Measurements from ENCODE around the gene PCSK4. TPM values are rescaled to one million over a fixed set of nuclear protein-coding genes. Genes with fewer than 3 reads are reported as not detected.
"Not testable (repeated sequence)": the region's sequence is repeated elsewhere in the genome, so short reads cannot be mapped to it uniquely, and the experiment has no call there.

The PCSK4 gene
- total and polyA plus RNA-seq, 2 of the 4 experiments (the other 2 are of a cell fraction), result 0.72 to 1.7 TPM

- no peak for TF ChIP-seq CTCF (conservative IDR thresholded peaks at IDR 0.05; ENCODE audit: low read depth, low read length)
- TF ChIP-seq, protein P1, sequence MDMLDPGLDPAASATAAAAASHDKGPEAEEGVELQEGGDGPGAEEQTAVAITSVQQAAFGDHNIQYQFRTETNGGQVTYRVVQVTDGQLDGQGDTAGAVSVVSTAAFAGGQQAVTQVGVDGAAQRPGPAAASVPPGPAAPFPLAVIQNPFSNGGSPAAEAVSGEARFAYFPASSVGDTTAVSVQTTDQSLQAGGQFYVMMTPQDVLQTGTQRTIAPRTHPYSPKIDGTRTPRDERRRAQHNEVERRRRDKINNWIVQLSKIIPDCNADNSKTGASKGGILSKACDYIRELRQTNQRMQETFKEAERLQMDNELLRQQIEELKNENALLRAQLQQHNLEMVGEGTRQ (IDR thresholded peaks at IDR 0.05; ENCODE audit: low read depth, low read length), result no peak
- no peaks in the 10 kb centered on the region for H3K9me3 ChIP-seq (ENCODE audit: control insufficient read depth, insufficient read depth, low read length)
- H4K20me1 ChIP-seq (ENCODE audit: insufficient read depth, low read length), result no peaks in the 10 kb centered on the region; the same call in 1 of the 2 replicates
- dilution Hi-C loops (cut with HindIII; ENCODE audit: low sequenced_read_pairs, unreplicated experiment), result no loop called here
- H3K36me3 ChIP-seq (ENCODE audit: control insufficient read depth, insufficient read depth, low read length), result no peaks in the 10 kb centered on the region
- CTCF ChIA-PET, result no interaction called here
- H3K18ac ChIP-seq (ENCODE audit: low read depth, low read length), result no peak overlapping the region
- H2AK5ac ChIP-seq (ENCODE audit: low read depth, low read length), result no peak overlapping the region
- no peak overlapping the region for H4K5ac ChIP-seq (ENCODE audit: low read depth, low read length)
- no peak overlapping the region for H3K9ac ChIP-seq (ENCODE audit: low read depth, low read length)
- peaks cover 3% of the 10 kb centered on the region for H3K27me3 ChIP-seq (ENCODE audit: control insufficient read depth, insufficient read depth, low read length)
- no peak overlapping the region for H3K23ac ChIP-seq (ENCODE audit: low read depth, low read length)
- H4K91ac ChIP-seq (ENCODE audit: insufficient read depth, low read depth, low read length), result no peak overlapping the region
- no peaks in the 10 kb centered on the region for H3K4me1 ChIP-seq (ENCODE audit: control insufficient read depth, insufficient read depth, low read length)
- BruUV-seq (replicated peaks), result no TSS peak
- no peak overlapping the region for H4K8ac ChIP-seq (ENCODE audit: low read depth in 2 of 2, low read length in 2 of 2)
- POLR2A ChIA-PET (ENCODE audit: unreplicated experiment), result no interaction called here
- DNase-seq, result no peak
- no peak overlapping the region for H2BK20ac ChIP-seq (ENCODE audit: low read depth, low read length)
- intact Hi-C loops (cut with micrococcal nuclease), result no loop called here
- no peak overlapping the region for H3K27ac ChIP-seq (ENCODE audit: insufficient read depth, low read length)
- H3K4me3 ChIP-seq (ENCODE audit: insufficient read depth, low read depth, low read length), result no peak overlapping the region
- no peak overlapping the region for H2AFZ ChIP-seq (replicated peaks; ENCODE audit: low read length, poor library complexity)
- H3K14ac ChIP-seq (replicated peaks; ENCODE audit: low read depth, low read length), result no peak overlapping the region
- 77% methylated on average over 7 of the region's 11 CpGs; no CpG with 5 or more reads in 1 of the 2 experiments for WGBS, 2 experiments (ENCODE audit: extremely low coverage in 2 of 2, insufficient read length in 1 of 2)
- H2AK9ac ChIP-seq (replicated peaks; ENCODE audit: low read depth, low read length, poor library complexity), result no peak overlapping the region
- H3K56ac ChIP-seq (ENCODE audit: extremely low read depth, insufficient read depth, low read length), result no peak overlapping the region
- H2BK15ac ChIP-seq (ENCODE audit: low read depth, low read length), result no peak overlapping the region
- H2BK5ac ChIP-seq (ENCODE audit: low read depth, low read length, poor library complexity, severe bottlenecking), result no peak overlapping the region
- no peaks in the 10 kb centered on the region for H3K79me1 ChIP-seq (ENCODE audit: low read depth in 1 of 2, low read length in 2 of 2)
- in situ Hi-C loops (cut with MboI; ENCODE audit: low sequenced_read_pairs), result loop anchor here (25.0 kb wide), 1 partner anchor 256 kb away; no protein-coding TSS in a partner anchor
- no peak overlapping the region for H2BK120ac ChIP-seq (ENCODE audit: low read depth, low read length)
- ATAC-seq (ENCODE audit: low read depth), result no peak
- H3K9me1 ChIP-seq (ENCODE audit: insufficient read depth, low read length), result no peaks in the 10 kb centered on the region
- H3K4me2 ChIP-seq (ENCODE audit: low read depth, low read length), result no peak overlapping the region
- no peak overlapping the region for H3K4ac ChIP-seq (ENCODE audit: low read depth, low read length)
These were observed 41.4 kb upstream of the PCSK4 start for GRCh38 chr19:1531587-1531986.

DNA sequence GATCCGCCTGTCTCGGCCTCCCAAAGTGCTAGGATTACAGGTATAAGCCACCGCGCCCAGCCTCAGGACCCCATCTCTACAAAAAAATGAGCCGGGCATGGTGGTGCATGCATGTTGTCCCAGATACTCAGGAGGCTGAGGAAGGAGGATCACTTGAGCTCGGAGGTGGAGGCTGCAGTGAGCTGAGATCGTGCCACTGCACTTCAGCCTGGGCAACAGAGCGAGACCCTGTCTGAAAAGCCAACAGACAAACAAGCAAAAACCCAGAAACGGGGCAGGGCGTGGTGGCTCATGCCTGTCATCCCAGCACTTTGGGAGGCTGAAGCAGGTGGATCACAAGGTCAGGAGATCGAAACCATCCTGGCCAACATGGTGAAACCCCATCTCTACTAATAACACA is 40.7 kb upstream of the PCSK4 start:
- H3K4me3 ChIP-seq (ENCODE audit: insufficient read depth, low read depth, low read length); ATAC-seq (ENCODE audit: low read depth); H3K9me3 ChIP-seq (ENCODE audit: control insufficient read depth, insufficient read depth, low read length); H2AFZ ChIP-seq (replicated peaks; ENCODE audit: low read length, poor library complexity); H3K14ac ChIP-seq (replicated peaks; ENCODE audit: low read depth, low read length); H3K18ac ChIP-seq (ENCODE audit: low read depth, low read length); H2BK120ac ChIP-seq (ENCODE audit: low read depth, low read length); H3K23ac ChIP-seq (ENCODE audit: low read depth, low read length); POLR2A ChIA-PET (ENCODE audit: unreplicated experiment); H2BK20ac ChIP-seq (ENCODE audit: low read depth, low read length); CTCF ChIA-PET; H2BK5ac ChIP-seq (ENCODE audit: low read depth, low read length, poor library complexity, severe bottlenecking); dilution Hi-C loops (cut with HindIII; ENCODE audit: low sequenced_read_pairs, unreplicated experiment); H4K20me1 ChIP-seq (ENCODE audit: insufficient read depth, low read length); H4K91ac ChIP-seq (ENCODE audit: insufficient read depth, low read depth, low read length); H3K4ac ChIP-seq (ENCODE audit: low read depth, low read length); H3K4me1 ChIP-seq (ENCODE audit: control insufficient read depth, insufficient read depth, low read length); H3K27me3 ChIP-seq (ENCODE audit: control insufficient read depth, insufficient read depth, low read length); H3K56ac ChIP-seq (ENCODE audit: extremely low read depth, insufficient read depth, low read length); BruUV-seq (replicated peaks); H4K5ac ChIP-seq (ENCODE audit: low read depth, low read length); H2AK5ac ChIP-seq (ENCODE audit: low read depth, low read length); H2BK15ac ChIP-seq (ENCODE audit: low read depth, low read length); H3K27ac ChIP-seq (ENCODE audit: insufficient read depth, low read length); H2AK9ac ChIP-seq (replicated peaks; ENCODE audit: low read depth, low read length, poor library complexity); H3K79me1 ChIP-seq (ENCODE audit: low read depth in 1 of 2, low read length in 2 of 2); H4K8ac ChIP-seq (ENCODE audit: low read depth in 2 of 2, low read length in 2 of 2); intact Hi-C loops (cut with micrococcal nuclease); H3K36me3 ChIP-seq (ENCODE audit: control insufficient read depth, insufficient read depth, low read length); DNase-seq; H3K4me2 ChIP-seq (ENCODE audit: low read depth, low read length); H3K9ac ChIP-seq (ENCODE audit: low read depth, low read length); H3K9me1 ChIP-seq (ENCODE audit: insufficient read depth, low read length): not testable (repeated sequence)
- in situ Hi-C loops (cut with MboI; ENCODE audit: low sequenced_read_pairs), result loop anchor here (25.0 kb wide), 1 partner anchor 256 kb away; no protein-coding TSS in a partner anchor
- WGBS, 2 experiments (ENCODE audit: extremely low coverage in 2 of 2, insufficient read length in 1 of 2), result 100% methylated on average over 2 of the region's 11 CpGs; no CpG with 5 or more reads in 1 of the 2 experiments

Measured in IMR-90 (cell line).